HFFc6 (cell line): Measurements from ENCODE around the gene PRMT3. TPM values are rescaled to one million over a fixed set of nuclear protein-coding genes. Genes with fewer than 3 reads are reported as not detected.

Experiments used
- DNase-seq: peaks from one replicate; pipeline ENCODE4 v3.0.0-alpha.2; 2018
- H3K27ac Mint-ChIP-seq: 2 replicates; pipeline ENCODE4 v1.8.0; 2020; ENCODE audit warnings: mild to moderate bottlenecking, mixed read lengths
- H3K27me3 Mint-ChIP-seq: 2 replicates; pipeline ENCODE4 v1.8.0; 2021; ENCODE audit warnings: mild to moderate bottlenecking, moderate library complexity, mixed read lengths; ENCODE audit not compliant: insufficient read depth
- H3K36me3 Mint-ChIP-seq: 2 replicates; pipeline ENCODE4 v1.8.0; 2021; ENCODE audit warnings: low read depth, mixed read lengths
- H3K4me1 Mint-ChIP-seq: 2 replicates; pipeline ENCODE4 v1.8.0; 2020; ENCODE audit warnings: low read depth, mixed read lengths
- H3K4me3 Mint-ChIP-seq: 2 replicates; pipeline ENCODE4 v1.8.0; 2020; ENCODE audit warnings: mild to moderate bottlenecking, moderate library complexity, mixed read lengths
- H3K9me3 Mint-ChIP-seq: 2 replicates; pipeline ENCODE4 v1.8.0; 2020; ENCODE audit warnings: mild to moderate bottlenecking, mixed read lengths
- total RNA-seq, 6 experiments: library from RNA; stranded (reverse); fragmentation: NEBNext Ultra II Directional; extraction: Animal tissue kit (Norgen Biotek cat#: 25700); gene quantifications; 2 replicates in 1 of 6; 3 replicates in 5 of 6; pipeline ENCODE4 v1.2.3, GENCODE V29; 2021
- TF ChIP-seq, protein P1 (sequence below): fragments of 200-600 bp; sonication (generic); IDR thresholded peaks from 2 replicates; pipeline ENCODE4 v1.5.0; 2021; ENCODE audit warnings: antibody characterized with exemption, mild to moderate bottlenecking

PRMT3 gene
- total RNA-seq, 6 experiments from 2014 or later = 9.6 to 13.2 (median 12.1) TPM

GRCh38 chr11:20511982-20512381 lies 124.5 kb downstream of the PRMT3 start:
- Mint-ChIP-seq H3K27ac (no peak overlapping the region), H3K36me3 (no peaks in the 10 kb centered on the region), H3K27me3 (no peaks in the 10 kb centered on the region), H3K4me1 (no peaks in the 10 kb centered on the region), H3K4me3 (no peak overlapping the region), H3K9me3 (no peaks in the 10 kb centered on the region)
- TF ChIP-seq, protein P1, sequence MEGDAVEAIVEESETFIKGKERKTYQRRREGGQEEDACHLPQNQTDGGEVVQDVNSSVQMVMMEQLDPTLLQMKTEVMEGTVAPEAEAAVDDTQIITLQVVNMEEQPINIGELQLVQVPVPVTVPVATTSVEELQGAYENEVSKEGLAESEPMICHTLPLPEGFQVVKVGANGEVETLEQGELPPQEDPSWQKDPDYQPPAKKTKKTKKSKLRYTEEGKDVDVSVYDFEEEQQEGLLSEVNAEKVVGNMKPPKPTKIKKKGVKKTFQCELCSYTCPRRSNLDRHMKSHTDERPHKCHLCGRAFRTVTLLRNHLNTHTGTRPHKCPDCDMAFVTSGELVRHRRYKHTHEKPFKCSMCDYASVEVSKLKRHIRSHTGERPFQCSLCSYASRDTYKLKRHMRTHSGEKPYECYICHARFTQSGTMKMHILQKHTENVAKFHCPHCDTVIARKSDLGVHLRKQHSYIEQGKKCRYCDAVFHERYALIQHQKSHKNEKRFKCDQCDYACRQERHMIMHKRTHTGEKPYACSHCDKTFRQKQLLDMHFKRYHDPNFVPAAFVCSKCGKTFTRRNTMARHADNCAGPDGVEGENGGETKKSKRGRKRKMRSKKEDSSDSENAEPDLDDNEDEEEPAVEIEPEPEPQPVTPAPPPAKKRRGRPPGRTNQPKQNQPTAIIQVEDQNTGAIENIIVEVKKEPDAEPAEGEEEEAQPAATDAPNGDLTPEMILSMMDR = no peak
- DNase-seq = no peak

DNA sequence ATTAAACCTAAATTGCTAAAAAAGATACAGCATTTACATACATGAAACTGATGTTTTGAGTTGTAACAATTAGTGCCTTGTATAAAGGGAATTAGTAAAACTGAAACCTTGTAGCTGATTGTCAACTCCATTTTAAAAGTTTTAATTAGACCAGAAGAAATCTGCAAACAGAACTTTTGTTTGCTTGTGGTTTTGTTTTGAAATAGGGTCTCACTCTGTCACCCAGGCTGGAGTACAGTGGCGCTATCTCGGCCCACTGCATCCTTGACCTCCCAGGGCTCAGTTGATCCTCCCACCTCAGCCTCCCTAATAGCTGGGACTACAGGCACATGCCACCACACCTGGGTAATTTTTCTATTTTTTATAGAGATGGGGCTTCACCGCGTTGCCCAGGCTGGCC lies 125.4 kb downstream of the PRMT3 start:
- Mint-ChIP-seq H3K9me3 (no peaks in the 10 kb centered on the region), H3K36me3 (no peaks in the 10 kb centered on the region), H3K4me1 (no peaks in the 10 kb centered on the region), H3K27ac (no peak overlapping the region), H3K4me3 (no peak overlapping the region), H3K27me3 (peaks cover 1% of the 10 kb centered on the region)
- TF ChIP-seq, protein P1 = no peak
- DNase-seq = no peak

GRCh38 chr11:20518323-20518834 lies 130.9 kb downstream of the PRMT3 start:
- Mint-ChIP-seq H3K4me1 (no peaks in the 10 kb centered on the region), H3K27ac (no peak overlapping the region), H3K9me3 (no peaks in the 10 kb centered on the region), H3K36me3 (no peaks in the 10 kb centered on the region), H3K27me3 (peaks cover 1% of the 10 kb centered on the region), H3K4me3 (no peak overlapping the region)
- no peak for DNase-seq
- TF ChIP-seq, protein P1 = no peak

GRCh38 chr11:20522536-20522935 lies 135.0 kb downstream of the PRMT3 start:
- no peak for DNase-seq
- Mint-ChIP-seq H3K4me3 (no peak overlapping the region), H3K36me3 (no peaks in the 10 kb centered on the region), H3K9me3 (no peaks in the 10 kb centered on the region), H3K27ac (no peak overlapping the region), H3K4me1 (no peaks in the 10 kb centered on the region), H3K27me3 (peaks cover 1% of the 10 kb centered on the region)
- TF ChIP-seq, protein P1 = no peak

- no peak overlapping the region for H3K27ac Mint-ChIP-seq
- H3K36me3 Mint-ChIP-seq = no peaks in the 10 kb centered on the region
- peaks cover 2% of the 10 kb centered on the region; the same call in 1 of the 2 replicates for H3K27me3 Mint-ChIP-seq
- no peak for DNase-seq
- no peaks in the 10 kb centered on the region for H3K9me3 Mint-ChIP-seq
- TF ChIP-seq, protein P1 = no peak
- H3K4me3 Mint-ChIP-seq = no peak overlapping the region
- peaks cover 5% of the 10 kb centered on the region; the same call in 1 of the 2 replicates for H3K4me1 Mint-ChIP-seq
Measured at GRCh38 chr11:20529757-20530156, 142.2 kb downstream of the PRMT3 start.
